Smooth muscle cell (in vitro differentiated cells): ENCODE measurements around the gene GBGT1. TPM values are rescaled to one million over a fixed set of nuclear protein-coding genes. Genes with fewer than 3 reads are reported as not detected.

Experiments used
- DNase-seq: peaks from one replicate; lab custom pipeline; 2025; ENCODE audit not compliant: unreplicated experiment; lab: John Stamatoyannopoulos, UW
- H2AFZ ChIP-seq: fragments of 200-600 bp; sonication (generic); 2 replicates; pipeline ENCODE4 v1.6.0; 2016; ENCODE audit warnings: antibody characterized with exemption, low read depth, mild to moderate bottlenecking
- H3F3A ChIP-seq: fragments of 200-600 bp; sonication (generic); 2 replicates; pipeline ENCODE4 v1.6.0; 2017; ENCODE audit warnings: antibody characterized with exemption, low read depth
- H3K27ac ChIP-seq: fragments of 200-600 bp; sonication (generic); 2 replicates; pipeline ENCODE4 v1.5.1; 2016; ENCODE audit warnings: low read depth, mild to moderate bottlenecking
- H3K27me3 ChIP-seq: fragments of 200-600 bp; sonication (generic); 2 replicates; pipeline ENCODE4 v1.6.1; 2016; ENCODE audit warnings: low read depth, mild to moderate bottlenecking
- H3K36me3 ChIP-seq: fragments of 200-600 bp; sonication (generic); 2 replicates; pipeline ENCODE4 v1.5.1; 2016; ENCODE audit warnings: low read depth
- H3K4me1 ChIP-seq: fragments of 200-600 bp; sonication (generic); 2 replicates; pipeline ENCODE4 v1.5.1; 2016; ENCODE audit warnings: low read depth
- H3K4me2 ChIP-seq: fragments of 200-600 bp; sonication (generic); 2 replicates; pipeline ENCODE4 v1.6.0; 2016; ENCODE audit warnings: mild to moderate bottlenecking
- H3K4me3 ChIP-seq: fragments of 200-600 bp; sonication (generic); 2 replicates; pipeline ENCODE4 v1.5.1; 2016; ENCODE audit warnings: mild to moderate bottlenecking
- H3K79me2 ChIP-seq: fragments of 200-600 bp; sonication (generic); 2 replicates; pipeline ENCODE4 v1.6.0; 2016; ENCODE audit warnings: low read depth, mild to moderate bottlenecking
- H3K9ac ChIP-seq: fragments of 200-600 bp; sonication (generic); 2 replicates; pipeline ENCODE4 v1.6.0; 2016; ENCODE audit warnings: low read depth
- H3K9me3 ChIP-seq: fragments of 200-600 bp; sonication (generic); replicated peaks from 2 replicates; pipeline ENCODE4 v1.5.1; 2016; ENCODE audit warnings: low read depth
- H4K20me1 ChIP-seq: fragments of 200-600 bp; sonication (generic); 2 replicates; pipeline ENCODE4 v1.6.0; 2016; ENCODE audit warnings: low read depth
- WGBS: methylation state at CpG from one replicate; pipeline ENCODE4 v1.1.7; 2016; ENCODE audit warnings: low lambda C conversion rate; 5-methylcytosine and 5-hydroxymethylcytosine counted together
- polyA plus RNA-seq: library from polyadenylated mRNA; unstranded; fragments of >200 nt; fragmentation: Nextera tagmentation; extraction: Ambion mirVana; gene quantifications from 2 replicates; pipeline ENCODE4 v1.2.1, GENCODE V29; 2016
- total RNA-seq: library from RNA; depleted of rRNA; stranded (reverse); fragments of >200 nt; gene quantifications from 2 replicates; pipeline ENCODE4 v1.2.3, GENCODE V29; 2014
- TF ChIP-seq, protein P1 (sequence below): fragments of 200-600 bp; sonication (generic); IDR thresholded peaks from 2 replicates; pipeline ENCODE4 v1.5.1; 2017; ENCODE audit warnings: borderline replicate concordance, mild to moderate bottlenecking, antibody characterized with exemption; ENCODE audit not compliant: insufficient read depth, poor library complexity, severe bottlenecking

Gene GBGT1
- total and polyA plus RNA-seq, 2 experiments from 2014 or later = 4.5 to 11.3 TPM

DNA sequence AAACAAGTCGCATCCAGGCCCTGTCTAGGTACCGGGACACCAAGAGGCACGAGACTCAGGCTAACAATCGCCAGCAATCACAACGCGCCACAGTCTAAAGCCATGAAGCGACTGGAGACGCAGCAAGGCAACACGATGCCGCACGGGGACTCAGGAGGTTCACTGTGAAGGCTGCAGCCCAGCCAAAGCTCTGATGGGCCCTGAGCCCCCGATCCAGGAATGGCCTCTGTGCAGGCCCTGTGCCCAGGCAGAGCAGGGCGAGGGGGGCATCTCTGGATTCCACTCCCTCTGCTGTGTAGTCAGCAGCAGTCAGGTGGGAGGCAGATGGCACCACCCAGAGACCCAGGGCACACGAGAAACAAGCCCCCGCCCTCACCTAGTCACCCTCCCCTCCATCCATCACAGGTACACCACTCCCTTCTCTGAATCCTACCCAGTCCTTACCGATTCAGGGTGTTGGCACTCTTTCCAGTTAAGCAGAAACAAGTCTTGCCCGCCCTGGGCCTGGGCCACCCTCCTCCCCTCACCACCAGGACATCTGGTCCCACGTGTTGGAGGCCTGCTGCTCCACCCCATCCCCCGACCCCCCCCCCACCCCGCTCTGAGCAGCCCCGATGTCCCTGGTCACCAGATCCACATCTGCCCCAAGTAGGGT, 43.7 kb downstream of the GBGT1 start:
- Histone ChIP-seq H2AFZ (no peak overlapping the region), H3K27me3 (no peaks in the 10 kb centered on the region), H3K4me2 (peak overlapping the region; percentile 99), H3K9ac (peak overlapping the region; percentile 73), H4K20me1 (peaks cover 86% of the 10 kb centered on the region), H3K36me3 (no peaks in the 10 kb centered on the region), H3K79me2 (peaks cover 22% of the 10 kb centered on the region), H3K27ac (no peak overlapping the region), H3K9me3 (no peaks in the 10 kb centered on the region), H3F3A (peaks cover 12% of the 10 kb centered on the region), H3K4me1 (peaks cover 24% of the 10 kb centered on the region), H3K4me3 (peak overlapping the region; percentile 70)
- WGBS = 68% methylated on average over 18 of the region's 21 CpGs
- TF ChIP-seq, protein P1, sequence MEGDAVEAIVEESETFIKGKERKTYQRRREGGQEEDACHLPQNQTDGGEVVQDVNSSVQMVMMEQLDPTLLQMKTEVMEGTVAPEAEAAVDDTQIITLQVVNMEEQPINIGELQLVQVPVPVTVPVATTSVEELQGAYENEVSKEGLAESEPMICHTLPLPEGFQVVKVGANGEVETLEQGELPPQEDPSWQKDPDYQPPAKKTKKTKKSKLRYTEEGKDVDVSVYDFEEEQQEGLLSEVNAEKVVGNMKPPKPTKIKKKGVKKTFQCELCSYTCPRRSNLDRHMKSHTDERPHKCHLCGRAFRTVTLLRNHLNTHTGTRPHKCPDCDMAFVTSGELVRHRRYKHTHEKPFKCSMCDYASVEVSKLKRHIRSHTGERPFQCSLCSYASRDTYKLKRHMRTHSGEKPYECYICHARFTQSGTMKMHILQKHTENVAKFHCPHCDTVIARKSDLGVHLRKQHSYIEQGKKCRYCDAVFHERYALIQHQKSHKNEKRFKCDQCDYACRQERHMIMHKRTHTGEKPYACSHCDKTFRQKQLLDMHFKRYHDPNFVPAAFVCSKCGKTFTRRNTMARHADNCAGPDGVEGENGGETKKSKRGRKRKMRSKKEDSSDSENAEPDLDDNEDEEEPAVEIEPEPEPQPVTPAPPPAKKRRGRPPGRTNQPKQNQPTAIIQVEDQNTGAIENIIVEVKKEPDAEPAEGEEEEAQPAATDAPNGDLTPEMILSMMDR = no peak
- DNase-seq = no peak

DNA sequence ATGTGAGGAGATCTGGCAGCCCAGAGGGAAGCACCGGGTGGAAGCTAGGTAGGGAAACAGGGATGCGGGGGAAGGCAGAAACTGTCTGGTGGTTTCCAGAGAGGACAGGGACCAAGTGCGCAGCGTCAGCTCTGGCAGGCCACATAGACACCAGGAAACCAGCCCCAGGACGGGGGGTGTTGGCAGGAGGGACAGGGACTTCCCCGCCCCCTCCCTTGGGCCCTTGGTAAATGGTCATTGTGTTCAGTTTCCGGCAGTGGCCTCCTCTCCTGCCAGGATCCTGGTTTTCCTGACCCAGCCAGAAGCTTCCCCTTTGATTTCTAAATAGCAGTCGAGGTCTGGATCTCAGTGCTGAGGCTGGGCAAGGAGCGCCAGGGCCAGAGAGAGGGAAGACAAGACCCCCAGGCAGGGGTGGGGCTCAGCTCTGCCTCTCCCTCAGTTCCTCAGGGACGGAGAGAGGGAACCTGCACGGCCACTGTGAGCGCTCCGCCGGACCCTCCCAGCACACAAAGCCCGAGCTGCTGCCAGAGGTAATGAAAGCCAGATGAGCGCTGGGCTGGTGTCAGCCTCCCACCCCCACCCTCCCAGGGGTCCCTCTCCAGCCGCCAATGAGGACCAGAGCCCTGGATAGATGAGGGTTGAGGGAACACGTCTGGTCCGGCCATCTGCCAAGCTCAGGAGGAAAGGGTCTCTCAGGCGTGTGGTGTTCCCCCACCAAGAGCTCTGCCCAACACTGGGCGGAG, 44.4 kb downstream of the GBGT1 start:
- Histone ChIP-seq H3K36me3 (no peaks in the 10 kb centered on the region), H2AFZ (no peak overlapping the region), H3K27ac (no peak overlapping the region), H3F3A (peaks cover 15% of the 10 kb centered on the region), H4K20me1 (peaks cover 86% of the 10 kb centered on the region), H3K9me3 (no peaks in the 10 kb centered on the region), H3K4me1 (peaks cover 31% of the 10 kb centered on the region), H3K4me3 (peak overlapping the region; percentile 70), H3K27me3 (no peaks in the 10 kb centered on the region), H3K4me2 (peak overlapping the region; percentile 99), H3K79me2 (peaks cover 22% of the 10 kb centered on the region), H3K9ac (peak overlapping the region; percentile 73)
- DNase-seq = no peak
- WGBS = 52% methylated on average over 20 of the region's 21 CpGs
- TF ChIP-seq, protein P1 = no peak

DNA sequence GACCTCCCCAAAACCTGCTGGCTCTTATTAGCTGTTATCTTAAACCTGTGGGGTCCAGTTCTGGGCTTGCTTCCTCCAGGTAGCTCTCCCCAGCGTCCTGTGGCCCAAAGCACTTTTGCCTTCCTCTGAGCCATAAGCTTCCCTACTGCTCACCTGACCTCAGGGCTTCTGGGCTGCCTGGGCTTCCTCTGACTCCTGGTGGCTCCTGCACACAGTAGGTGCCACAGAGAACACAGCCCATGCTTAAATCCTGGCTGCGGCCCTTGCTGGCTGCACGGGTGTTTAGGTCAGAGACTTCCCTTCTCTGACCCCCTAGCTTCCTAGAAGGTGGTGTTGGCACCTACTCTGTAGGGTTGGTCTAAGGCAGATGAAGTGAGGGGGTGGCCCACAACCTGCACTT, 45.1 kb downstream of the GBGT1 start:
- Histone ChIP-seq H2AFZ (no peak overlapping the region), H3K36me3 (no peaks in the 10 kb centered on the region), H3K4me2 (no peak overlapping the region), H3K27me3 (no peaks in the 10 kb centered on the region), H3K4me3 (no peak overlapping the region), H3K9me3 (no peaks in the 10 kb centered on the region), H3K79me2 (peaks cover 22% of the 10 kb centered on the region), H3K9ac (no peak overlapping the region), H3K4me1 (peaks cover 38% of the 10 kb centered on the region), H4K20me1 (peaks cover 90% of the 10 kb centered on the region), H3F3A (peaks cover 22% of the 10 kb centered on the region), H3K27ac (no peak overlapping the region)
- TF ChIP-seq, protein P1 = no peak
- 88% methylated on average over 3 of the region's 3 CpGs for WGBS
- no peak for DNase-seq
